ENCODE results near the gene GPR148. TPM values are rescaled to one million over a fixed set of nuclear protein-coding genes. Genes with fewer than 3 reads are reported as not detected.

Gene GPR148
- total and polyA plus RNA-seq, 2 of the 8 experiments (the other 6 are each of a cell fraction or from before 2014, with no cell fraction given): 0.05 TPM; not detected in 1

GRCh38 chr2:130743278-130743677, 14.4 kb downstream of the GPR148 start:
- no peak overlapping the region for H2AK5ac ChIP-seq (ENCODE audit: low read depth, low read length)
- no peak overlapping the region for H2BK12ac ChIP-seq (ENCODE audit: low read depth, low read length)

More at GRCh38 chr2:130743278-130743677, 14.4 kb downstream of the GPR148 start:
- Histone ChIP-seq H3K4me1 (replicated peaks in 1 of 4; ENCODE audit: control insufficient read depth in 3 of 4, insufficient read depth in 4 of 4, low read length in 3 of 4) (peaks cover 0 to 3% (median under 1%) of the 10 kb centered on the region in 4 experiments; a peak in 3 of 7 replicates), H3K23ac (ENCODE audit: insufficient read length) (no peak overlapping the region), H2BK5ac (ENCODE audit: low read depth, low read length) (no peak overlapping the region), H3K4me3 (ENCODE audit: extremely low read depth in 1 of 4, insufficient read depth in 2 of 4, low read depth in 3 of 4, low read length in 4 of 4) (no peak overlapping the region), H3K23me2 (ENCODE audit: low read depth, low read length) (no peaks in the 10 kb centered on the region), H3K56ac (replicated peaks; ENCODE audit: insufficient read length, low read depth, low read length) (no peak overlapping the region), H2AFZ (ENCODE audit: low read length) (no peak overlapping the region), H2BK20ac (ENCODE audit: low read length) (no peak overlapping the region), H3K27ac (ENCODE audit: low read depth, low read length) (no peak overlapping the region), H3K4ac (replicated peaks; ENCODE audit: insufficient read length, low read depth, low read length) (no peak overlapping the region), H3K9ac (replicated peaks in 1 of 4; ENCODE audit: extremely low read depth in 1 of 4, low read depth in 3 of 4, low read length in 3 of 4) (no peak overlapping the region), H2BK15ac (ENCODE audit: low read length) (no peak overlapping the region), H4K8ac (ENCODE audit: extremely low read depth, insufficient read depth, low read length) (no peak overlapping the region), H3K27me3 (replicated peaks in 1 of 4; ENCODE audit: control insufficient read depth in 3 of 4, extremely low read depth in 1 of 4, insufficient read depth in 3 of 4, low read length in 3 of 4) (no peaks in the 10 kb centered on the region), H2BK120ac (replicated peaks; ENCODE audit: low read depth, low read length) (no peak overlapping the region), H3K79me2 (ENCODE audit: control insufficient read depth in 1 of 2, insufficient read depth in 2 of 2, low read length in 2 of 2) (no peaks in the 10 kb centered on the region), H3K4me2 (ENCODE audit: insufficient read depth in 1 of 2, low read depth in 2 of 2, low read length in 2 of 2) (no peak overlapping the region), H4K5ac (ENCODE audit: insufficient read length, low read depth, low read length) (no peak overlapping the region), H3K9me3 (ENCODE audit: insufficient read depth in 2 of 2, low read depth in 1 of 2, low read length in 1 of 2) (no peaks in the 10 kb centered on the region), H3K36me3 (ENCODE audit: control insufficient read depth in 2 of 4, insufficient read depth in 4 of 4, low read length in 3 of 4) (no peaks in the 10 kb centered on the region), H4K20me1 (replicated peaks in 1 of 2; ENCODE audit: control insufficient read depth in 1 of 2, insufficient read depth in 2 of 2, low read length in 2 of 2) (no peaks in the 10 kb centered on the region), H3K79me1 (ENCODE audit: low read depth, low read length) (no peaks in the 10 kb centered on the region), H3K18ac (ENCODE audit: extremely low read depth, low read length) (no peak overlapping the region), H3K14ac (ENCODE audit: insufficient read length) (no peak overlapping the region), H4K91ac (replicated peaks; ENCODE audit: insufficient read length, low read length) (no peak overlapping the region)
- POLR2A ChIA-PET (ENCODE audit: partially characterized antibody): no interaction called here
- 77% methylated on average over 8 of the region's 8 CpGs; no CpG with 5 or more reads in 1 of the 2 experiments for WGBS, 2 experiments (ENCODE audit: extremely low coverage in 1 of 2, insufficient coverage in 1 of 2, insufficient read length in 1 of 2, insufficient replicate concordance in 2 of 2, low coverage in 1 of 2, low lambda C conversion rate in 2 of 2, missing lambda C conversion rate in 1 of 2)
- DNase-seq (ENCODE audit: low read depth in 1 of 2, low spot score in 2 of 2) (peak in 1 of 2 experiments; percentile 37), FAIRE-seq (no peak)
- no peak for TF ChIP-seq POLR2A (IDR thresholded peaks at IDR 0.05; ENCODE audit: control extremely low read depth in 1 of 2, low read depth in 2 of 2, low read length in 2 of 2)
- no peak for TF ChIP-seq NRF1 (IDR thresholded peaks at IDR 0.05; ENCODE audit: low read depth, low read length)
- no peak for TF ChIP-seq EP300 (IDR thresholded peaks at IDR 0.05; ENCODE audit: borderline replicate concordance in 1 of 2, low read depth in 2 of 2, low read length in 2 of 2)
- CTCF ChIA-PET (ENCODE audit: partially characterized antibody): interaction anchor here (1.4 kb wide), 1 partner anchor 15 kb away, joined by 3 read pairs; no protein-coding TSS in a partner anchor

All from H1 (cell line).